COLO668 (cell line): ENCODE results near the gene HKDC1.
"Not testable (repeated sequence)": the region's sequence is repeated elsewhere in the genome, so short reads cannot be mapped to it uniquely, and the experiment has no call there.

ENCODE experiments used
- DNase-seq: peaks from one replicate; lab custom pipeline; 2025; ENCODE audit not compliant: unreplicated experiment; lab: John Stamatoyannopoulos, UW

The HKDC1 gene

DNA sequence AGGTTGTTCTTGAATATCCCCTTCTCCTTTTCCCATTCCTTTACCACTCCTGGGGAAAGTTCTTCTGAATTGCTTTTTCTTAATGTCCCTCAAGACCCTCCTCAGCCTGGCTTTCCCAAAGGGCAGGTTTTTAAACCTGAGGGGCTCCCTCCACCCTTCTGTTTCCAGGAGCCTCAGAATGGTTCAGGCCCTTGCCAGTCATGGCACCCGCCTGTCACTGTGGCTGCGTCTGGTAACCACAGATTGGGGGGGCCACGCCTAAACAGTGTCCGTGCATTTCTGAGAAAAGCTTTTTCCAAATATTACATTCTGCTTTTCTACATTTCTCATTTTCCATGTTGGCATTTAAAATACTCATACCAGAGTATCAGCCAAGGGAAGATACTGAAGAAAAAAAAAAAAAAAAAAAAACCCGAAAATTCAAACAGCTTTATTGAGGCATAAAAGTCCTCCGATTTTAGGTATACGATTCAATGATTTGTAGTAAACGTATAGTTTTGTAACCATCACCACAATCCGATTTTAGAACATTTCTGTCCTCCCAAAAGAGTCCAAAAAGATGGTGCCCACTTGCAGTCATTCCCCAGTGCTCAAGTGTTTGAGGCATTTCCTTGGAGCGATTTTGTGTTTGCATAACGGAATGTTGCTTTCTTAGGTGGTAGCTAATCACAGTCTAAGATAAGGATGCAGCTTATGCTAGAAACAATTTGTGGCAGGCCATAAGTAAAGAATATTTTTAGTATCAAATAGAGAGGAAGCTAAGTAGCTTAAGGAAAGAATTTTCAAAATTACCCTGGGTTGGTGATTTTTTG is 22.1 kb downstream of the HKDC1 start:
- DNase-seq: no peak

DNA sequence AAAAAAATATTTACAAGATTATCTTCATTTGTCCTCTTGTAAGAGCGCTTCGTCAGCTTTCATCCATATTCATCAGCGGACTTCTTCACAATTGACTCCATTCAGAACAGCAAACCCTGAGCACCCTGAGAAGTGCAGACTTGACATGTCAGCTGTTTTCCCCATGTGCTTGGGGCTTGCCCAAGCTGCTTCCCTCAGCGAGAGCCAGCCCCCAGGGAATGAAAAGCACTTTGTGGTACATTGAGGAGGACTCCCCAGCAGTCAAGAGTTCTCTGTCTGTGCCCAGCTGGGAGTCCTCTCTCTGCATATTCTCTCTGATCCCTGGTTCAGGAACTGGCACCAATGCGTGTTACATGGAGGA is 22.7 kb downstream of the HKDC1 start:
- no peak for DNase-seq

DNA sequence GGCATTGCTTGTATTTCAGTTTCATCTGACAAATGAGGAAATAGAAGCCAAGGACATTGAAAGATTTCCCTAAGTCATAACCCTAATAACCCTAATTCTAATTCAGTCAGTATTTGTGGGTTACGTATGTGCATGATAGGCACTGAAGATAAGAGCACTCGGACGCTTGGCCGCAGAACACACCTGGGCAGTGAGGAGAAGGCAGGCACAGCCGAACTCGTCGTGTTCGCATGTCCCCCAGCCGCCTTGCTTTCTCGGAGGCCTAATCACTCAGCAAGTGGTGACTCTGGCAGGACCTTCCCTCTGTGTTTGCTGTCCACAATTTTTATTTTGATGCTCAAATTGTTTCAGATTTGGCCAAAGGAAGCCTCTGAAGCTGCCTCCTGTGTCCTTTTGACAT is 23.7 kb downstream of the HKDC1 start:
- DNase-seq: no peak

DNA sequence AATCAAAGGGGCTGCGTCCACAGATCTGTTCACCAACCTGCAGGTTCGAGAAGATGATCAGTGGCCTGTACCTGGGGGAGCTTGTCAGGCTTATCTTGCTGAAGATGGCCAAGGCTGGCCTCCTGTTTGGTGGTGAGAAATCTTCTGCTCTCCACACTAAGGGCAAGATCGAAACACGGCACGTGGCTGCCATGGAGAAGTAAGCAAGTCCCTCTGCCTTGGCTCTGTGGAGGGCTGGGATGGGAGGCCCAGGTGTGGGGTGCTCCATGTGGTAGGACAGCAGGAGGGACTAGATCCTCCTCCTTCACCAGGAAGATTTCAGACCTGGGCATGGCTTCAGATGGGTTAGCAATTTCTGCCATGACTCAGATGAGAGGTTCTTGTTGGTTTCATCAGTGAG is 25.9 kb downstream of the HKDC1 start:
- no peak for DNase-seq

DNA sequence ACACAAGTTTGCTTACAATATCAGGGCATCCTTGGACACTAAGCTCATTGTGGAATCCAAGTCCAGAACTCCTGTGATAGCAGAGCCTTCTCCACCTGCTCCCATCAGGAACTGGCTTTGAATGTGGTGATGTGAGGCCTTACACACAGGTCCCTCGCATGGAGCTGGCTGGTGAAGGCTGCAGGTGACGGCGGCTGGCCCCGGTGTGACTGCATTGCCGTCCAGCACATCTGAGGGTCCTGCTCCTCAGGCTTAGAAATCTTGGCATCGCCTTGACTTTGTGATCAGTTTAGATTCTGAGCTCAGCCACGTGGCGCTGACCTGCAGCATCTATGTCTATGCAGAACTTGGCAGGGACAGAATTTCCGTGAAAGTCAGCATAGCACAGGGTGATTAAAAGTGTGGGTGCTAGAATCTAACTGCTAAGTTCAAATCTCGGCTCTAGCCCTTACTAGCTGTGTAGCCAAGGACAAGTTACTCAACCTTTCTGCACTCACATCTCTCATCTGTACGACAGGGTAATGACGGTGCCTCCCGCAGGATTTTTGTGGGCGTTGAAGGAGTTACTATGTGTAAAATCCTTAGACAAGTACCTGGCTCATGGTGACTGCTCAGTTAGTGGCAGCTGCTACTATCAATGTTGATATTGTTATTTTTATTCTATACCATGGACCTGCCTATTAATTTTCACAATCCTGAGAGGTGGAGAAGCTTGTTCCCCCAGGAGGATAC is 26.6 kb downstream of the HKDC1 start:
- DNase-seq: no peak

DNA sequence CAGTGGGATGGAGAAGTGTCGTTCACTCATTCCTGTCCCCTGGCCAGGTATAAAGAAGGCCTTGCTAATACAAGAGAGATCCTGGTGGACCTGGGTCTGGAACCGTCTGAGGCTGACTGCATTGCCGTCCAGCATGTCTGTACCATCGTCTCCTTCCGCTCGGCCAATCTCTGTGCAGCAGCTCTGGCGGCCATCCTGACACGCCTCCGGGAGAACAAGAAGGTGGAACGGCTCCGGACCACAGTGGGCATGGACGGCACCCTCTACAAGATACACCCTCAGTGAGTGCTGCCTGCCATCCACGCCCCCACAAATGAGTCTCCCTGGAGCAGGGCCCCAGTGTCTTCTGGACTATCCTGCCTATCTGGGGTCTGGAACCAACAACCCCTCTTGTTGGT is 27.2 kb downstream of the HKDC1 start:
- no peak for DNase-seq

DNA sequence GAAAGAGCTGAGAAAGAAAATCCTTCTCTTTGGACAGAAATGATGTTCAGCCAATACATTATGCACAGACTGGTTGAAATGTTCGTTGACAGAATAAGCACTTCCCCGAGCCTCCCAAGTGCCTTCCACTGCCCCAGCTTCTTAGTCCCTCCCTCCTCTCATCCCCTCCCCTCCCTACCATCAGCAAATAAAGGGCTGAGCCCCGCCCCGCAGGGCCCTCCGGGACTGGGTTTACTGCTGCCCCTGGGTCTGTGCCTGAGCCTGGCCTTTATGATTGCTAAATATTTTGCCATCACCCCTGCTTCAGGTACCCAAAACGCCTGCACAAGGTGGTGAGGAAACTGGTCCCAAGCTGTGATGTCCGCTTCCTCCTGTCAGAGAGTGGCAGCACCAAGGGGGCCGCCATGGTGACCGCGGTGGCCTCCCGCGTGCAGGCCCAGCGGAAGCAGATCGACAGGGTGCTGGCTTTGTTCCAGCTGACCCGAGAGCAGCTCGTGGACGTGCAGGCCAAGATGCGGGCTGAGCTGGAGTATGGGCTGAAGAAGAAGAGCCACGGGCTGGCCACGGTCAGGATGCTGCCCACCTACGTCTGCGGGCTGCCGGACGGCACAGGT is 28.1 kb downstream of the HKDC1 start:
- no peak for DNase-seq

DNA sequence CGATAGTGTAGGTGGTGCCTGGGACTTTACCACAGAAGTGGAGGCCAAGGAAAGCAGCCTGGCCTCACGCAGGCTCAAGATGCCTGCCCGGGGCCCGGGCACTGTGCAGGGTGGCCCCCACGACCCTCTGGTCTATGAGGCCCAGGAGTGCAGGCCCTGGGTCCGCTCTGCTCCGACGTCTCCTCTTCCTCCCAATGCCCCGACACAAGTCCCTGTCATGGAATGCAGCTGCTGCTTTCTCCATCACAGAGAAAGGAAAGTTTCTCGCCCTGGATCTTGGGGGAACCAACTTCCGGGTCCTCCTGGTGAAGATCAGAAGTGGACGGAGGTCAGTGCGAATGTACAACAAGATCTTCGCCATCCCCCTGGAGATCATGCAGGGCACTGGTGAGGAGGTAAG is 29.9 kb downstream of the HKDC1 start:
- no peak for DNase-seq

DNA sequence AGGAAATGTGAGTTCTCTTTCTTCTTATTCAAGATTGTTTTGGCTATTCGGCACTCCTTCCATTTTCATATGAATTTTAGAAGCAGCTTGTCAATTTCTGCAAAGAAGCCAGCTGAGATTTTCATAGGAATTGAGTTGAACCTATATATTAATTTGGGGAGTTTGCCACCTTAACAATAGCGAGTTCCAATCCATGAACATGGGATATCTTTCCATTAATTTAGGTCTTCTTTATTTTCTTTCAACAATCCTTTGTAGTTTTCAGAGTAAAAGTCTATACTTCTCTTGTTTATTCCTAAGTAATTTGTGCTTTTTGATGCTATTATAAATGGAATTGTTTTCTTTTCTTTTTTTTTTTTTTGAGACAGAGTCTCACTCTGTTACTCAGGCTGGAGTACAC is 31.3 kb downstream of the HKDC1 start:
- DNase-seq: not testable (repeated sequence)

DNA sequence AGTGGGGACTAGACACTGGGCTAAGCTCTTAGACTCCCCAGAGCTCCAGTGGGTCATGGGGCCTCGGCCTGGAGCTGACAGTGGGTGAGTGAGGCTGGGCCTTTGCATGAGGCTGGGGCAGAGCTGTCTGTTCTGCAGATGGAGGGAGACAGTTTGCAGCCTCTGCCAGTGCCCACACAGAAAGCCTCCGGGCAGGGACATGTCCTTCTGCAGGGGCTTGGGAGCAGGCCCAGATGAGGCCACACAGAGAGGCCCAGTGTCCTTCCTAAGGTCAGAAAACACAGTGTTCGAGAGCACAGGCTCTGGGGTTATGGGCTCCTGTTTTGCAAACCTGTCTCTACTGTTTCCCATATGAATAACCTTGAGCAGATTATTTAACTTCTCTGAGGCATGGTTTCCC is 33.0 kb downstream of the HKDC1 start:
- no peak for DNase-seq

DNA sequence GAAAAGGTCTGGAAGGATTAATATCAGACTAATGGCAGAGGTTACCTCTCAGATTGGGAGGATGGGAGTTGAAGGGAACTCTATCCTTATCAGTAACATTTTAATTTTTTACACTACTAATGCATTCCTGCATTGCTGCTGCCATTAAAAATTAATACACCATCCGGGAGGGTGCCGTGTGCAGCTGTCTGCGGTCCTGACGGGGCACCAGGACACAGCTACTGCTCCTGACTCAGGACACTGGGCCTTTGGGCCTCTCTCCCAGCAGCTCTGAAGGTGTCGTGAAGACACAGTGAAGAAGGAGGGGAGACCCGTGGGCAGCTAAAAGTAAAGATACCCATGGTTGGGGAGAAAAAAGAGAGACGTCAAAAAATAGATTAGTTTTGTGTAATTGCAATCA is 34.7 kb downstream of the HKDC1 start:
- DNase-seq: no peak

DNA sequence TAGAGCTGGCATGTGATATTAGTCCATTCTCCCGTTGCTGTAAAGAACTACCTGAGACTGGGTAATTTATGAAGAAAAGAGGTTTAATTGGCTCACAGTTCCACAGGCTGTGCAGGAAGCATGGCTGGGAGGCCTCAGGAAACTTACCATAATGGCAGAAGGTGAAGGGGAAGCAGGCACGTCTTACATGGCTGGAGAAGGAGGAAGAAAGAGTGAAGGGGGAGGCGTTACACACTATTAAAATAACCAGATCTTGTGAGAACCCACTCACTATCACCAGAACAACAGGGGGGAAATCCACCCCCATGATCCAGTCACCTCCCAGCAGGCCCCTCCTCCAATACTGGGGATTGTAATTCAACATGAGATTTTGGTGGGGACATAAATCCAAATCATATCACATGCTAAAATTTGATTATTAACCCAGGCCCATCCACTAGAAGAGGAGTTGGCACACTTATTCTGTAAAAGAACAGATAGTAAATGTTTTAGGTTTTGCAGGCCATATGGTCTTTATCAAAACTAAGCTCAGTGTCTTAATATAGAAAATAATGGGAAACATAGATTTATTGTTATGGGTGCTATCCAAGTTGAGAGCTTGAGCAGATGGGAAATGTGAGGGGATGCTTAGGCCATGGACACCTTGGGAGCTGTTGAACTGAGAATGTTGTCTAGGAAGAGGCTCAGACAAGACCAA is 39.6 kb downstream of the HKDC1 start:
- no peak for DNase-seq

DNA sequence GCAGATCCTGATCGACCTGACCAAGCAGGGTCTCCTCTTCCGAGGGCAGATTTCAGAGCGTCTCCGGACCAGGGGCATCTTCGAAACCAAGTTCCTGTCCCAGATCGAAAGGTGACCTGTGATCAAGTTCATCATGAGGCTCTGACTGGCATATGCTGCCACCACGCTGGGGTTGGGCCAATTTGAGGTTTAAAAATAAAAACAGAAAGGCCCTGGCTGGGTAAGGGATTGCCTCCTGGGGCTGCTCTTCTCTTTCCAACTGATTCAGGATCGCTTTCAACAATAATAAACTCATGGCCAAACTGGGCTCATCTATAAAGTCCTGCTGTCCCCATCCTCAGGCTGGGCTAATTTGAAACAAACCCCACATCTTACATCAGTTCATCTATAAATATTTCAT is 41.1 kb downstream of the HKDC1 start:
- no peak for DNase-seq

DNA sequence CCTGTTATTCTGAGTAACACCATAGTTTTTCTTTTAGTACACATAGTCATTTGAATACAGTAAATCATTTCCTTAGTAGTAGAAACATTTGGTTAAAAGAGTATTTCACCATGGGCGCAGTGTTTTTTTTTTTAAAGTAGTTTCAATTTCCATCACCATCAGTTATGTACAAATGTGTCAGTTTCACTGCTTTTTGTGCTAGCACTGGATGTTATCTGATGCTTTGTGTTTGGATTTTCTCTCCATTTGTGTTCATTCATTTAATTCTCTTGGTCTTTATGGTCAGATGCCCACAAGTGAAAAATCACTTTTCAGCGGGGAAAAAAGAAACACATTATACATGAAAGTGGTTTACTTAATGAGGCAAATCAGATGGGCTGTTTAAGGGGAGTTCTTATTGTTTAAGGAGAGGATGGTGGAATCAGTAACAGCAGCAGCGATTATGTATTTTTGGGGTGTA is 42.2 kb downstream of the HKDC1 start:
- no peak for DNase-seq

DNA sequence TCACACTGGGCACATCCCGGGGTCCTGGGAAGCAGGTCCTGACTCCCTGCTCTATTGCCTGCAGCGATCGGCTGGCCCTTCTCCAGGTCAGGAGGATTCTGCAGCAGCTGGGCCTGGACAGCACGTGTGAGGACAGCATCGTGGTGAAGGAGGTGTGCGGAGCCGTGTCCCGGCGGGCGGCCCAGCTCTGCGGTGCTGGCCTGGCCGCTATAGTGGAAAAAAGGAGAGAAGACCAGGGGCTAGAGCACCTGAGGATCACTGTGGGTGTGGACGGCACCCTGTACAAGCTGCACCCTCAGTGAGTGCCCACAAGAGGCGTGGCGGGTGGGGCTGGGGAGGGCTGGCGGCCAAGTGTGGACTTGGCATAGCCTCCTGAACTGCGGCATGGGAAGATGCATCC is 45.4 kb downstream of the HKDC1 start:
- DNase-seq: no peak

DNA sequence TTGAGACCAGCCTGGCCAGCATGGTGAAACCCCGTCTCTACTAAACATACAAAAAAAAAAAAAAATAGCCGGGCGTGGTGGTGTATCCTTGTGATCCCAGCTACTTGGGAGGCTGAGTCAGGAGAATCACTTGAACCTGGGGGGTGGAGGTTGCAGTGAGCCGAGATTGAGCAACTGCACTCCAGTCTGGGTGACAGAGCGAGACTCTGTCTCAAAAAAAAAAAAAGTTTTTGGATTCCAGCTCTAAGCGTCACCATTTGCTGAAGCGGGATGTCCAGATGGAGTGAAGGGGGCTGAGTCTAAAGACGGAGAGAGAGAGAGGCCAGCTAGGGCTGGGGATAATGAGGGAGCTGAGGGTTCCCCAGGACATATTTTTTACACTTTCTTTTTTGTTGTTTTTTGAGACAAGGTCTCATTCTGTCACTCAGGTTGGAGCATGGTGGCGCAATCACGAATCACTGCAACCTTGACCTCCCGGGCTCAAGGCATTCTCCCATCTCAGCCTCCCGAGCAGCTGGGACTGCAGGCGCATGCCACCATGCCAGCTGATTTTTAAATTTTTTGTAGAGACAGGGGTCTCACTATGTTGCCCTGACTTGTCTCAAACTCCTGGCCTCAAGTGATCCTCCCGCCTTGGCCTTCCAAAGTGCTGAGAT is 48.8 kb downstream of the HKDC1 start:
- no peak for DNase-seq

DNA sequence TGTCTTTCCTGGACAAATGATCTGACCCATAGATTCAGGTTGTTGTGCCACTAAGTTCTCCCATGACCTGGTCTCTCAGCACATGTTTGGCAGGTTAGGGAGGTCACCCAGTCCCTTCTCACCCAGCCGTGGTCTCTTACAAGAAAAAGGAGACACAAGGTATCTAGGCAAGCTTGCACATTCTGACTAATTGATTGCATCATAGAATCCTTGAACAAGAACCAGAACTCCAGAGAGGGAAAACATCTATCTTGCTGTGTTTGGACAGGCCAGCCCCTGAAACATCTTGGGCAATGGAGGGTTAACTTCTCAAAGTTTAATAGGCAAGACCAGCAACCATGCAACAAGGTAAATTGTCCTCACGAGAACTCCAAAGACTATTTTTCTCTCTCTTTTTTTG is 49.6 kb downstream of the HKDC1 start:
- DNase-seq: no peak

DNA sequence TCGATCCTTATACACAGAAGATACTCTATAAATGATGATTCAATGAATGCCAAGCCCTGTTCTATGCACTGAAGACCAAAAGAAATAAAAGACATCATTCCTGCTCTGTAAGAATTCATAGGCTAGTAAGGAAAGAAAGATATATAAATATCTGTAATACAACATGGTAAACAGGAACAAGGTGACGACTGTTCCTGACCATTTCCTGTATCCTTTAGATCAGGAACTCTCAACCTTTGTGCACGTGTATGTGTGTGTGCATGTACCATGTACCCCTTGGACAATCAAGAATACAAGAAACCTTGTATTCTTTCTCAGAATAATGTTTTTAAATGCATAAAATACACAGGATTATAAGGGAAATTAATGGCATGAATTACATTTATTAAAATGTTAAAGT is 50.9 kb downstream of the HKDC1 start:
- DNase-seq: no peak

DNA sequence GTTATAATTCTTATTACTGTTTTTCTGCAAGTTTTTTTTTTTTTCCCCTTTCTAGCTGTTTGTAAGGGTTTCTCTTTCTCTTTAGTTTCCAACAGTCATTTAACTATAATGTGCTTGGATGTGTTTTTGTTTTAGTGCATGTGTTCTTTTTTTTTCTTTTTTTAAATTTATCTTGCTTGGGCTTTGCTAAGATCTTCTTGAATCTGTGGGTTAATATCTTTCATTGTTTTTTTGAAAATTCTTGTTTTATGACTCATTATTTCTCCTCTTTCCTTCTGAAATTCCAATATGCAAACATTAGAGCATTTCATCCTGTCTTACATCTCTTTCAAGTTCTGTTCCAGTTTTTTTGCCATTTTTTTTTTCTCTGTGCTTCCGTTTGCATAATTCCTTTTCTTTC is 52.5 kb downstream of the HKDC1 start:
- no peak for DNase-seq

DNA sequence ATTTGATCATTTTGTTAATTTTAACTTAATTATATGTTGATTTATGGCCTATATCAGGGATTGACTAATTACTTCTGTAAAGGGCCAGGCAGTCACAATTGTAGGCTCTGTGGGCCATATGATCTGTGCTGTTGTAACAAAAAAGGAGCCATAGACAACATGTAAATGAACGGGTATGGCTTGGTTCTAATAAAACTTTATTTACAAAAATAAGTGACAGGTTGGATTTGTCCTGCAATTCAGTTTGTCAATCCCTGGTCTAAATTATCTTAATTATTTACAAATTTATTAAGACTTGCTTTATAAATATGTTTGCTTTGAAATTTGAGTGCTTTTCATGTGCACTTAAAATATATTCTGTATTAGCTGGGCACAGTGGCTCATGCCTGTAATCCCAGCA is 55.3 kb downstream of the HKDC1 start:
- DNase-seq: no peak

DNA sequence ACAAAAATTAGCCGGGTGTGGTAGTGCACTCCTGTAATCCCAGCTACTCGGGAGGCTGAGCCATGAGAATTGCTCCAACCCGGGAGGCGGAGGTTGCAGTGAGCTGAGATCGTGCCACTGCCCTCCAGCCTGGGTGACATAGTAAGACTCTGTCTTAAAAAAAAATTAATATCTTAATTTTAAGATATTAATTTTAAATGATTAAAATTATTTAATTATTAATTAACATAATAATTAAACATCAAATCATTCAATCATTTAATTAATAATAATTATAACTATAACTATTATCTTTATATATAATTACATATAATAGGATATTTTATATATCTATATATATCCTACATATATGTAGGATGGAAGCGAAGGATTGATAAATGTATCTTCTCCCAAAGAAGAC is 56.4 kb downstream of the HKDC1 start:
- DNase-seq: no peak
